Measurements from ENCODE around the gene GNA12.

- TF ChIP-seq POLR2A (IDR thresholded peaks at IDR 0.05) (no peak), CTCF (IDR thresholded peaks at IDR 0.05 in 4 of 5, conservative IDR thresholded peaks at IDR 0.05 in 1 of 5) (no peak)
Observed at GRCh38 chr7:2862831-2863361, 18.8 kb upstream of the GNA12 start.
